ENCODE results near the gene MANEA. TPM values are rescaled to one million over a fixed set of nuclear protein-coding genes. Genes with fewer than 3 reads are reported as not detected.

MANEA gene
- polyA plus RNA-seq, 1 of the 3 experiments (the other 2 are of a cell fraction), result 2.8 TPM

DNA sequence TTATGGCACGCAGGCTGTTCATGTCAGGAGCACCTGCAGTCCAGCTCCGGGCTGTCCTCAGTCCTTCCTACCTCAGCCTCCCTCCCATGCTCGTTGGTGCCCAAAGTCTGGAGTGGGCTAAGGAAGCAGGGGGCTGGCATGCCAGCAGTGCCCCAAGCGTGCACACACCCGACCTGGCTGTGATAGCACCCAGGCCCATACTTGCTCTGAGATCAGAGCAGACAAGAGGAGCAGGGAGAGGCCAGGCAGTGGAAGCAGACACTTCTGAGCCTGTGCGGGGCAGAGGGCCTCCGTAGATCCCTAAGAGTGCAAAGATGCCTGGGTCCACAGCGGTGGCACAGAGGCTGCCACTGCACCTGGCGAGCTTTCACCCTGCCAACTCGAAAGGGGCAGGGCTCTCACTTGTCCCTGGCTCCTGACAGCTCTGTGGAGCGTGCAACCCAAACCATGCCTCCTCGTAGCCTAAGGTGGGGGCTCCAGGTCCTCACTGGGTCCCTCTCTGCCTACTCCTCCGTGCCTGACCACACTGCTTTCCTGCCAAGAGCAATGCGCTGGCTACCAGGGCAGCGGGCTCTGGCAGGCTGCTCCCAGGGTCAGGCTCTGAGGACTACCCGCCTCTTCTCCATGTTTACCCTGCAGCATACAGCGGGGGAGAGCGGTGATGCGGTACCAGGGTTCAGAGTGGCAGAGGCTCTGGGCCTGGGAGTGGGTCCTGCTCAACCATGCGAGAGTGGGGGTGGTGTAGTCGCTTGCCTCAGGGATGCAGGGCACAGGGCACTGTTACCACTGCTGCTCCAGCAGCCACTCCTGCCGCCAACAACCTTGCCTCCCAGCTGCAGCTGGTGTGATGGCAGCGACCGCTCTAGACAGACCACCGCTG lies 59.5 kb downstream of the MANEA start:
- Histone ChIP-seq H2AFZ (ENCODE audit: low read depth) (peak overlapping the region; percentile 51; the same call in 1 of the 2 replicates), H3K27ac (ENCODE audit: low read depth in 2 of 2, low read length in 1 of 2) (no peak overlapping the region), H3K4me2 (no peak overlapping the region), H3K9ac (no peak overlapping the region), H3K79me2 (ENCODE audit: insufficient read depth) (no peaks in the 10 kb centered on the region), H3K36me3 (replicated peaks in 1 of 2; ENCODE audit: control insufficient read depth in 1 of 2, insufficient read depth in 2 of 2, low read length in 1 of 2) (no peaks in the 10 kb centered on the region), H3K4me1 (ENCODE audit: control insufficient read depth in 1 of 2, insufficient read depth in 2 of 2, low read depth in 1 of 2, low read length in 1 of 2) (no peaks in the 10 kb centered on the region), H4K20me1 (ENCODE audit: insufficient read depth) (no peaks in the 10 kb centered on the region), H3F3A (replicated peaks; ENCODE audit: insufficient read depth) (no peaks in the 10 kb centered on the region), H3K4me3 (ENCODE audit: low read depth in 2 of 2, low read length in 1 of 2) (no peak overlapping the region), H3K27me3 (ENCODE audit: insufficient read depth) (no peaks in the 10 kb centered on the region), H3K9me3 (no peaks in the 10 kb centered on the region), H3K9me2 (no peaks in the 10 kb centered on the region)
- 42% methylated on average over 17 of the region's 25 CpGs for WGBS (ENCODE audit: low lambda C conversion rate)
- POLR2A ChIA-PET, result no interaction called here
- peak; percentile 4 for DNase-seq
- TF ChIP-seq TEAD4 (IDR thresholded peaks at IDR 0.05; ENCODE audit: borderline replicate concordance, insufficient read depth) (no peak), RAD21 (IDR thresholded peaks at IDR 0.05; ENCODE audit: low read length) (no peak), TCF12 (IDR thresholded peaks at IDR 0.05) (no peak)
- TF ChIP-seq, protein P1, sequence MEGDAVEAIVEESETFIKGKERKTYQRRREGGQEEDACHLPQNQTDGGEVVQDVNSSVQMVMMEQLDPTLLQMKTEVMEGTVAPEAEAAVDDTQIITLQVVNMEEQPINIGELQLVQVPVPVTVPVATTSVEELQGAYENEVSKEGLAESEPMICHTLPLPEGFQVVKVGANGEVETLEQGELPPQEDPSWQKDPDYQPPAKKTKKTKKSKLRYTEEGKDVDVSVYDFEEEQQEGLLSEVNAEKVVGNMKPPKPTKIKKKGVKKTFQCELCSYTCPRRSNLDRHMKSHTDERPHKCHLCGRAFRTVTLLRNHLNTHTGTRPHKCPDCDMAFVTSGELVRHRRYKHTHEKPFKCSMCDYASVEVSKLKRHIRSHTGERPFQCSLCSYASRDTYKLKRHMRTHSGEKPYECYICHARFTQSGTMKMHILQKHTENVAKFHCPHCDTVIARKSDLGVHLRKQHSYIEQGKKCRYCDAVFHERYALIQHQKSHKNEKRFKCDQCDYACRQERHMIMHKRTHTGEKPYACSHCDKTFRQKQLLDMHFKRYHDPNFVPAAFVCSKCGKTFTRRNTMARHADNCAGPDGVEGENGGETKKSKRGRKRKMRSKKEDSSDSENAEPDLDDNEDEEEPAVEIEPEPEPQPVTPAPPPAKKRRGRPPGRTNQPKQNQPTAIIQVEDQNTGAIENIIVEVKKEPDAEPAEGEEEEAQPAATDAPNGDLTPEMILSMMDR (IDR thresholded peaks at IDR 0.05), result no peak
- CTCF ChIA-PET, result no interaction called here

GRCh38 chr6:95648636-95649035 lies 71.3 kb downstream of the MANEA start:
- Histone ChIP-seq H3K9me2 (no peaks in the 10 kb centered on the region), H3K9ac (no peak overlapping the region), H3K27ac (ENCODE audit: low read depth in 2 of 2, low read length in 1 of 2) (no peak overlapping the region), H3K27me3 (ENCODE audit: insufficient read depth) (no peaks in the 10 kb centered on the region), H3K4me1 (ENCODE audit: control insufficient read depth in 1 of 2, insufficient read depth in 2 of 2, low read depth in 1 of 2, low read length in 1 of 2) (no peaks in the 10 kb centered on the region), H2AFZ (ENCODE audit: low read depth) (no peak overlapping the region), H3K4me2 (no peak overlapping the region), H3K4me3 (ENCODE audit: low read depth in 2 of 2, low read length in 1 of 2) (no peak overlapping the region), H3K36me3 (replicated peaks in 1 of 2; ENCODE audit: control insufficient read depth in 1 of 2, insufficient read depth in 2 of 2, low read length in 1 of 2) (no peaks in the 10 kb centered on the region), H3K79me2 (ENCODE audit: insufficient read depth) (no peaks in the 10 kb centered on the region), H4K20me1 (ENCODE audit: insufficient read depth) (no peaks in the 10 kb centered on the region), H3F3A (replicated peaks; ENCODE audit: insufficient read depth) (no peaks in the 10 kb centered on the region), H3K9me3 (no peaks in the 10 kb centered on the region)
- ChIA-PET POLR2A (no interaction called here), CTCF (no interaction called here)
- WGBS (ENCODE audit: low lambda C conversion rate), result 80% methylated on average over 2 of the region's 2 CpGs
- no peak for DNase-seq
- TF ChIP-seq, protein P2, sequence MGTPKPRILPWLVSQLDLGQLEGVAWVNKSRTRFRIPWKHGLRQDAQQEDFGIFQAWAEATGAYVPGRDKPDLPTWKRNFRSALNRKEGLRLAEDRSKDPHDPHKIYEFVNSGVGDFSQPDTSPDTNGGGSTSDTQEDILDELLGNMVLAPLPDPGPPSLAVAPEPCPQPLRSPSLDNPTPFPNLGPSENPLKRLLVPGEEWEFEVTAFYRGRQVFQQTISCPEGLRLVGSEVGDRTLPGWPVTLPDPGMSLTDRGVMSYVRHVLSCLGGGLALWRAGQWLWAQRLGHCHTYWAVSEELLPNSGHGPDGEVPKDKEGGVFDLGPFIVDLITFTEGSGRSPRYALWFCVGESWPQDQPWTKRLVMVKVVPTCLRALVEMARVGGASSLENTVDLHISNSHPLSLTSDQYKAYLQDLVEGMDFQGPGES (IDR thresholded peaks at IDR 0.05; ENCODE audit: low read depth, low read length), result no peak
- TF ChIP-seq RAD21 (IDR thresholded peaks at IDR 0.05; ENCODE audit: low read length) (peak; percentile 47), POLR2AphosphoS5 (IDR thresholded peaks at IDR 0.05; ENCODE audit: low read depth, low read length) (no peak)

DNA sequence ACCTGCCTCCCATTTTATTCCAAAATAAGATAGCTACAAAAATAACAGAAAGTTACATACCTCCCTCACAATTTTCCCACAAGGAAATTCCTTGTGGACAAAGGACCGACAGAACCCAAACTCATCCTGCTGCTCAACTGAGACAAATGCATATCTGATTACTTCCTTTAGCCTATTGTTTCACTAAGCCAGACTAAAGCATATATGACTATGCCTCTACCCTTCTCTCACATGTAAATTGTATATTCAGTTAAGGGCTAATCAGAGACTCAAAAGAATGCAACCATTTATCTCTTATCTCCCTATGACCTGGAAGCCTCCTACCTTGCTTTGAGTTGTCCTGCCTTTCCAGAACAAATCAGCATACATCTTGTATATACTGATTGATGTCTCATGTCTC lies 72.1 kb downstream of the MANEA start:
- POLR2A ChIA-PET, result no interaction called here
- CTCF ChIA-PET, result no interaction called here
- TF ChIP-seq, protein P3, sequence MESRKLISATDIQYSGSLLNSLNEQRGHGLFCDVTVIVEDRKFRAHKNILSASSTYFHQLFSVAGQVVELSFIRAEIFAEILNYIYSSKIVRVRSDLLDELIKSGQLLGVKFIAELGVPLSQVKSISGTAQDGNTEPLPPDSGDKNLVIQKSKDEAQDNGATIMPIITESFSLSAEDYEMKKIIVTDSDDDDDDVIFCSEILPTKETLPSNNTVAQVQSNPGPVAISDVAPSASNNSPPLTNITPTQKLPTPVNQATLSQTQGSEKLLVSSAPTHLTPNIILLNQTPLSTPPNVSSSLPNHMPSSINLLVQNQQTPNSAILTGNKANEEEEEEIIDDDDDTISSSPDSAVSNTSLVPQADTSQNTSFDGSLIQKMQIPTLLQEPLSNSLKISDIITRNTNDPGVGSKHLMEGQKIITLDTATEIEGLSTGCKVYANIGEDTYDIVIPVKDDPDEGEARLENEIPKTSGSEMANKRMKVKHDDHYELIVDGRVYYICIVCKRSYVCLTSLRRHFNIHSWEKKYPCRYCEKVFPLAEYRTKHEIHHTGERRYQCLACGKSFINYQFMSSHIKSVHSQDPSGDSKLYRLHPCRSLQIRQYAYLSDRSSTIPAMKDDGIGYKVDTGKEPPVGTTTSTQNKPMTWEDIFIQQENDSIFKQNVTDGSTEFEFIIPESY (IDR thresholded peaks at IDR 0.05; ENCODE audit: borderline replicate concordance, low read depth), result no peak
- TF ChIP-seq TAF1 (IDR thresholded peaks at IDR 0.05; ENCODE audit: borderline replicate concordance, low read depth, low read length) (no peak), JUND (IDR thresholded peaks at IDR 0.05) (no peak), YY1 (IDR thresholded peaks at IDR 0.05; ENCODE audit: low read depth) (no peak), FOSL2 (IDR thresholded peaks at IDR 0.05; ENCODE audit: borderline replicate concordance, low read depth) (no peak), RFX5 (IDR thresholded peaks at IDR 0.05; ENCODE audit: low read length) (no peak), MAX (IDR thresholded peaks at IDR 0.05; ENCODE audit: low read depth) (no peak), FOXJ3 (CRISPR knock-in tag; IDR thresholded peaks at IDR 0.05) (no peak), TEAD4 (IDR thresholded peaks at IDR 0.05; ENCODE audit: borderline replicate concordance, insufficient read depth) (no peak), NRF1 (IDR thresholded peaks at IDR 0.05; ENCODE audit: low read depth, low read length) (no peak), POLR2AphosphoS5 (IDR thresholded peaks at IDR 0.05; ENCODE audit: low read depth, low read length) (no peak), NFIC (IDR thresholded peaks at IDR 0.05; ENCODE audit: borderline replicate concordance) (no peak)

More for the DNA sequence above, 72.1 kb downstream of the MANEA start:
- no peak overlapping the region for H3K9ac ChIP-seq
- no peaks in the 10 kb centered on the region for H3K79me2 ChIP-seq (ENCODE audit: insufficient read depth)
- no peak overlapping the region for H3K27ac ChIP-seq (ENCODE audit: low read depth in 2 of 2, low read length in 1 of 2)
- no peak overlapping the region for H3K4me3 ChIP-seq (ENCODE audit: low read depth in 2 of 2, low read length in 1 of 2)
- no peaks in the 10 kb centered on the region for H3K4me1 ChIP-seq (ENCODE audit: control insufficient read depth in 1 of 2, insufficient read depth in 2 of 2, low read depth in 1 of 2, low read length in 1 of 2)
- H2AFZ ChIP-seq (ENCODE audit: low read depth), result no peak overlapping the region
- H3K36me3 ChIP-seq (replicated peaks in 1 of 2; ENCODE audit: control insufficient read depth in 1 of 2, insufficient read depth in 2 of 2, low read length in 1 of 2), result no peaks in the 10 kb centered on the region
- no peak overlapping the region for H3K4me2 ChIP-seq
- WGBS (ENCODE audit: low lambda C conversion rate), result 50% methylated on average over 1 of the region's 1 CpG
- H4K20me1 ChIP-seq (ENCODE audit: insufficient read depth), result no peaks in the 10 kb centered on the region
- no peaks in the 10 kb centered on the region for H3K9me2 ChIP-seq
- no peaks in the 10 kb centered on the region for H3K27me3 ChIP-seq (ENCODE audit: insufficient read depth)
- DNase-seq, result no peak
- no peaks in the 10 kb centered on the region for H3F3A ChIP-seq (replicated peaks; ENCODE audit: insufficient read depth)
- H3K9me3 ChIP-seq, result no peaks in the 10 kb centered on the region

Measured in SK-N-SH (cell line).